Retina (tissue), 1 donor: ENCODE data around the gene TRABD2B.
"Not testable (repeated sequence)": the region's sequence is repeated elsewhere in the genome, so short reads cannot be mapped to it uniquely, and the experiment has no call there.

ENCODE experiments used
- DNase-seq: peaks from one replicate; pipeline ENCODE4 v3.0.0-alpha.2; 2016

The TRABD2B gene

DNA sequence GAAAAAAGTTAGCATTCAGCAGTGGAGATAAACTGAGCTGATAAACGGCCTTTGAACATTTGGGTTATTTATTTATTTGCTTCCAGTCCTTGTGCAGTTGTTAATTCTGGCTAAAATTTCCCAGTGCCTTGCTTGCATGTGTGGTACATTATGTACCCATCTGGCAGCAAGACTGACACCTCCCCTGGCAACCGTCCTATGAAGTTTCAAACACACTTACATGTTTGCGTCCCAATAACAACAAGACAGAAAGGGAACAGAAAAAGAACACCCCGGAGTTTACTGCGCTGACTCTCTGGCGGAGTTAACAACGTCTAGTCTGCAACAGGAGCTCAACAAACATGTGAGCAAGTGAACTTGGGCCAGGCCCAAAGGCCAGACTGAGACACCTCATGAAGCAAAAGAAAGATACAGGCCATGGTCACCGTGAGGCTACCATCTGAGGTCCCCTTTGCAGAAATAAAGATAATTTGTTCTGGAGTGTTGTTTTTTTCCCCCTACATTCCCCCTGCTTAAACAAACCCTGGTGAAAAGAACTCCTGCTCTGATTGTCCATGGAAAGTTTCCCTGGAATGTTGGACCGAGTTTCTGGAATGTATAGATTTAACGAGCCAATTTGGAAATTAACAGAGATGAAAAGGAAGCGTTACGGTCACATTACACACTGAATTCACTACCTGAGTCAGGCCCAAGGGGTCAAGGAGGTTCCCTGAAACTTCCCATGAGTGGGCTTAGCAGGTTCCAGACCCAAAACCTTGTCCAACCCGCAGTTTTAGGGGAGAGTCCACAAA is 33.4 kb downstream of the TRABD2B start:
- DNase-seq: no peak

DNA sequence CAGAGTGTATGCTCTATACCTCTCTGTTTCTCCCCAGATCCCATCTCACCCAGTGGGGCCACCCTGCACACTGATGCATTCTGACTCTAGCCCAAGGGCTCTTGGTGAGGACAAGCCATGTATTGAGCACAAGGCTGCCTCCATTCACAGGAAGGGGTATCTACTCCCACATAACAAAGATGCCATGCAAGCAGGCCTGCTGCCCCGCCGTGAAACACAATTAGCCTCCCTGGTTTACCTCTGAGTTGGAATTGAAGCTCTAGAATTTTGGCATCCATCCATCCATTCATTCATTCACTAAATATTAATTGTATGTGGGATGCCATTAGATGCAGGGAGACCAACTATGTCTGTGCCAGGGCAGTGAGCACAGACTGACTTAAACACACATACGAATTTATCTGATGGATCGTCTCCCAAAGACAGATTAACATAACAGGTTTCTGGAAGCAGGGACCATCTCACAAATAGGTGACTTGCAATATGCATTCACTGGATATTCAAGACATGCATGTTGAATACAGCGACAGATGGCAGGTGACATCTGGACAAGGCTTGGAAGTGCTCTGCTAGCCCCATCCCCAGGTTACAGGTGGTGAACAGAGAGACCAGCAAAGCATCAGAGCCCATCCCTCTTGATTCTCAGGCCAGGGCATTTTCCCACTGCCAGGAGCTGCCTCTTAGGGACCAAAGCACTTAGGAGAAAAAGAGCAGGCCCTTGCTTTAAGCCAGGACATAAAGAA is 34.3 kb downstream of the TRABD2B start:
- DNase-seq: no peak

DNA sequence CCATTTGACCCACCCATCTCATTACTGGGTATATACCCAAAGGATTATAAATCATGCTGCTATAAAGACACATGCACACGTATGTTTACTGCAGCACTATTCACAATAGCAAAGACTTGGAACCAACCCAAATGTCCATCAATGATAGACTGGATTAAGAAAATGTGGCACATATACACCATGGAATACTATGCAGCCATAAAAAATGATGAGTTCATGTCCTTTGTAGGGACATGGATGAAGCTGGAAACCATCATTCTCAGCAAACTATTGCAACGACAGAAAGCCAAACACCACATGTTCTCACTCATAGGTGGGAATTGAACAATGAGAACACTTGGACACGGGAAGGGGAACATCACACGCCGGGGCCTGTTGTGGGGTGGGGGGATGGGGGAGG is 35.4 kb downstream of the TRABD2B start:
- not testable (repeated sequence) for DNase-seq

DNA sequence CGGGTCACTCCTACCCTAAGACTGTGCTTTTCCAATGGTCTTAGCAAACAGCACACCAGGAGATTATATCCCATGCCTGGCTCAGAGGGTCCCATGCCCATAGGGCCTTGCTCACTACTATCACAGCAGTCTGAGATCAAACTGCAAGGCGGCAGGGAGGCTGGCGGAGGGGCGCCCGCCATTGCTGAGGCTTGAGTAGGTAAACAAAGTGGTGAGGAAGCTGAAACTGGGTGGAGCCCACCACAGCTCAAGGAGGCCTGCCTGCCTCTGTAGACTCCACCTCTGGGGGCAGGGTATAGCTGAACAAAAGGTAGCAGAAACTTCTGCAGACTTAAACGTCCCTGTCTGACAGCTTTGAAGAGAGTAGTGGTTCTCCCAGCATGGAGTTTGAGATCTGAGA is 40.7 kb downstream of the TRABD2B start:
- DNase-seq: not testable (repeated sequence)

DNA sequence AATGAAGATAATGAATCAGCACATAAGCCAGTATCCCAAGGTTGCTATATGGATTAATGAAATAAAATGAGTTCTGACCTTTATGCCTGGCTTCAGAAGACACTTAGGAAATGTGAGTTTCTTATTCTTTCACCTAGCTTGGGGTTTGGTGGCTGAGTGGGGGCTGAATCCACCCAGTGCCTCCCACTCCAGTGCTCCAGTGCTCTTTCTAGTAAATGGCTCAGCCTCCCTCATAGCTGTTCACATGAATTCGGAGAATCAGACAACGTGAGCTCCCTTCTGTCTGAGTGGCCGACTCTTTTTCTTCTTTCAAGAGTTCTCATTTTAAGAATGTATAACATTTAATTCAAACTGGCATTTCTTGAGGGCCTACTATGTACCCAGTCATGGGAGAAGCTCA is 43.5 kb downstream of the TRABD2B start:
- no peak for DNase-seq

DNA sequence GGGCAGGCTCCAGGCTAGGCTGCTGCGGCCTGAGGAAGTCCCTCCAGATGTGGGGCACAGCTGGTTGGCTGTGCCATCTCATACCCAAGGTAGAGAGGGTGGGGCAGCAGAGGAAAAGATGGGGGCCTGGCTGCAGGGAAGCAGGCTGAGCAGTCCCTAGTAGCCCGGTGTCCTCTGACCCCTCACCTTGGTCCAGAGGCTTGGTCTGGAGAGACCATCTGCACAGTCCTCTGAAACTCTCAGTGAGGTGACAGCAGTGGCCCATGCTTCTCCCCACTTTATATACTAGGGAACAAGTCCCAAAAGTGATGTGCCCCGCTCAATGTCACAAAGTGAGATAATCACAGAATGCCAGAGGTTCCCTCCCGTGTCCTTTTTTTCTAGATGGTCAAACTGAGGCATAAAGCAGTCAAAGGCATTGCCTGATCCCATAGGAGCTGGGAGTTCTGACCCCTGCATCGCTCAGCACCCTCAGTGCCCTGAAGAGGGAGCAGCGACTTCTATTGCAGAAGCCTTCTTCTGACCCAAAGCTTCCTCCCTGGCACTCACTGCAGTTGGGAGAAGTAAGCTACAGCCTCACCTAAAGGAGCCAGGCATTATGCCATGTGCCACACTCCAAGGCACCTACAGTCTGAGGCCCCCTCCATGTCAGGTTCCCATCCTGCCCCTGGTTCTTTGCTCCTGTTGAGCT is 45.5 kb downstream of the TRABD2B start:
- DNase-seq: no peak

DNA sequence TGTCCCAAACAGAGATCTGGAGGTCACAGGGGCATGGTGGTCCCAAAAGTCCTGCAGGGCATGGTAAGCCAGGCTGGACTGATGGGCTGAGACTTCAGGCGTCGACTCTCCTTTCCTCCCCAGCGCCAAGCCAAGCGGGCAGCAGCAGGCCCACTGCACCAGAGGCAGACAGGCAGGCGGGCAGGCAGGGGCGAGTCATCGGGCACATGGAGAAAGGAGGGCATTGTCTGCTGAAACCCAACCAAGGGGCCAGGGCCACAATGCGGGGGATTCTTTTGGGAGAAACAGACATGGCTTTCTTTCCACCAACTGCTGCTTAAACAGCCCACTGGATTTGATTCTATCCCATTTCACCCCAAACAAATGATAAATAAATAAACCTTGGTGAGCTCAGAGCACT is 46.2 kb downstream of the TRABD2B start:
- no peak for DNase-seq

DNA sequence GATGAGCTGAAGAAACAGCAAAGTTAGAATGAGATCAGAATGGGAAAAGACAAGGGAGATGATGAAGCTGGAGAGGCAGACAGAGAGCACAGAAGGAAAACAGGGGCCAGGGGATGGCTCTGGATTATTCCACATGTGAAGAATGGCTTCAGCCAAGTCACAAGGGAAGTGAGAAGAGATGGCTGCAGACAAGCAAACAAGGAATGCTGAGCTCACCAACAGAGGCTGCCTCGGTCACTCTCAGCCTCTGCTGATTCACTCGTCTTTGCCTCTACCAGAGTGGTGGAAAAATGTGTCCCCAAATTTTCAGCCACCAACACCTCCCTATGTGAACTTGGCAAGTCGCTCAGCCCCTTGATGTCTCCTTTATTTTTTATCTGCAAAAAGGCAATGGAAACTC is 46.7 kb downstream of the TRABD2B start:
- DNase-seq: no peak

DNA sequence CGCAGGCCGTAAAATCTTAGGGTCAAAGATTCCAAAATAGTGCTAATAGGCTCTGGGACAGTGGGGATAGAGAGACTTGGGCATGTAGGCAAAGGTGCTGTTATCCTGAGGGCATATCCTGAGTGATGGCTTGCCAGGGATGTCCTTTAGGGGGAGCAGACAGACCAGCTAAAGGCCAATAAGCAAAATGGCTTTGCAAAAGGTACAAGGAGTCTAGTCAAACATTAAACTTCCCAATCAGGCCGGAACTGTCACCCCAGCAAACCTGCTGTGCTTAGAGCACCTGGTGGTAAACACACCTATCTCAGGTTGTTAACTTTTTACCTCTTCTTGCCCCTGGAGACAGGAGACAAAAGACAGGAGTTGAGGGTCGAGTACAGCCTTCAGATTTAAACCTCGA is 49.1 kb downstream of the TRABD2B start:
- DNase-seq: no peak

DNA sequence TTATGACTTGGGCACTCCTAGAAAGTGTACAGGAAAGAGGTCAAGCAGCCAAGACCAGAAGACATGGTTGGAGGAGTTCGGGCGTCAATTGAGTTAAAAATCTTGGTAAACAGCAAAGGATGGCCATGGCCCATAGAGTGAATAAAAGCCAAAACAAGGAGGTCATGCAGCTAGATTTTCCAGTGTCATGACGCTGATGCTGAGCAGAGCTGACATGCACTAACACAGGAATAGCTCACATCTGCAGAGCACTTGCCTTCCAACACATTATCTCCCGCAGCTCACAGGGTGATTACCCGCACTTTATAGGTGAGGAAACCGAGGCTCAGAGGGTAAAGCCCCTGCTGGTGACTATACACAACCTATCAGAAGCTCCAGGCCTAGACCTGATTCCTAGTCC is 49.7 kb downstream of the TRABD2B start:
- peak; percentile 57 for DNase-seq

DNA sequence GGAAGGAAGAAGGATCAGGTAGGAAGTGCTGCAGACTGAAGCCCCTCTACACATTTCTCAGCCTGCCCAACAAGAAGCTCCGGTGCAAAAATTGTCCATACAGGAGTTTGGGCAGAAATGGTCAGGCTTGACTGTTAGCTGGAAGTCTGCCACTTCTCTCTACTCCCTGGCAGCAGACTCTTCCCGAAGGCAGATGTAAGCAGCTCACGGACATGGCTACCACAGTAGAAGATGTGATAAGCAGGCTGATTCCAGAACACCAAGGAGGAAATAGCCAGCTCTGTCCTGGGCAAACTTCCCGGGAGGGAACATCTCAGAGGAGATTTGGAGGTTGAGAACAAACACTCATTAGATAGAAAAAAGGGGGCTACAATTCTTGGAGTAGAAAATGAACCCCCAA is 52.6 kb downstream of the TRABD2B start:
- no peak for DNase-seq

DNA sequence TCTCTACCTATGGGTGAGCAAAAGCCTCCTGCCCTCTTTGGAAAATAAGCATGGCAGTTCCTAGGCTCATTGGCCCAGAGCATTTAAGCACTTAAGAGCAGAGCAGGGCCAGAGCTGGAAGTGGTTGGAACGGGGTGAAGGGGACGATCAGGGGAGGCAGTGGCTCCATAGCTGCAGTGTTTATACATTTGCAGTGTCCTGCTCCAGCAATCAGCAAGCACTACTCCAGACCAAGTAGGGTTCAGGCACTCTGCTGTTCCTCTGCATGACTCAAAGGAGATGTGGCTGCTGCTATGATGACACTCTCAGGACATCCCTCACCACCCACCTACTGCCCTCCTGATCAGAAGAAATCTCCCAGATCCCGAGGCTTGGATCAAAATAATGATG is 55.0 kb downstream of the TRABD2B start:
- DNase-seq: no peak

DNA sequence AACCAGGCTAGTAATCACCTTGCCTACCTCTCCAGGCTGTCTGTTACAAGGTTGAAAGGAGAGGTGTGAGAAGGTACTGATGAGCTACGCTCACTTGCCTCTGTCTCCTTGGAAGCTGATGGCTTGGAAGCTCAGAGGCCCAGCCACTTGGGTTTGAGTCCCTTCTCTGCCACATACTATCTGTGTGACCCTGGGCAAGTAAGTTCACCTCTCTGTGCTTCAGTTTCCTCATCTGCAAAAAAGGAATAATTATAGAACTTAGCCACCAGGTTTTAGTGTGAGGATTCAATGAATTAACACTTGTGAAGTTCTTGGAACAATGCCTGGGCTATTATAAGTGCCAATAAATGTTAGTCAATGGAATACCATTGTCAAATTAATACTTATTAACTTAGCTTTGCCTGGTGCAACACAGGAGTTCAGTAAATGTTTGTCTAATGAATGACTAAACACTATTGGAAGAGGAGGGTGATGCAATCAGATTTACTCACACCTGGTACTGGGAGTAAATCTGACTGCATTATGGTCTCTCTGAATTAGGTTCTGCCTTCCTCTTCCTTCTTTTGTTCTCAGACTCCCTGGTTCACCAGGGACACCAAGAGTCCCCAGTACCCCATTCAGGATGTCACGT is 55.5 kb downstream of the TRABD2B start:
- no peak for DNase-seq

DNA sequence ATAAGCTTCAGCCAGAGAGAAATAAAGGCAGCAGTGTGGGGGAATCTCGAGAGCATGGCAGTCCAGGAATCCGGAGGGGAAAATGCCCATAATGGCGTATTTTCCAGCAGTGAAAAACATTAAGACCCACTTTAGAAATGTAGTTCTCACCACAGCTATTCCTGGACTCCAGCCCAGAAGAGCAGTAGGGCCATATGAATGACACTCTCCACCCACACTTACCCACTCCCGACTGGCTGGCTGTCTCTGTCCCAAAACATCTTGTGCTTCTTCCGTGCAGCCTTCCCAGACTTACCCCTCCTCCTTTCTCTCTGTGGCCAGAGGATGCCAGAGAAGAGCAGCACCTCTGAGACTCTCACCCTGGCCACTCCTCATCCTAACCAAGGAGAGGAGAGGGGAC is 56.4 kb downstream of the TRABD2B start:
- no peak for DNase-seq

DNA sequence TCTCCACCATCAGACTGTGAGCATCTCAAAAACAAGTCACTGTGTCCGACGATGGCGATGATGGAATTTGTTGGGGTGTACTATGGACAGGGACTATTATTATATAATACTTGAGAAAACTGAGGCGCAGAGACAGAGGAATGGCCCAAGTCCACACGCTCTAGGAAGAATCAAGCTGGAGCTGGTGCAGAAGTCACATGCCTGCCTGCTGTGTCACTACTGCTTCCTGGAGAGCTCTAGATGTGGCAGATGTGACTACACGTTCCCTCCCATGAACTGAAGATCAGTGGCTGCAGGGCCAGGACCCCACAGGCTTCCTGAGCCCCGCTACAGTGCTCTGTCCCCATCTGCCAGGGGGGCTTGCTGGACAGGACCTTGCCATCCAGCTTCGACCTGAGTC is 56.9 kb downstream of the TRABD2B start:
- DNase-seq: no peak

DNA sequence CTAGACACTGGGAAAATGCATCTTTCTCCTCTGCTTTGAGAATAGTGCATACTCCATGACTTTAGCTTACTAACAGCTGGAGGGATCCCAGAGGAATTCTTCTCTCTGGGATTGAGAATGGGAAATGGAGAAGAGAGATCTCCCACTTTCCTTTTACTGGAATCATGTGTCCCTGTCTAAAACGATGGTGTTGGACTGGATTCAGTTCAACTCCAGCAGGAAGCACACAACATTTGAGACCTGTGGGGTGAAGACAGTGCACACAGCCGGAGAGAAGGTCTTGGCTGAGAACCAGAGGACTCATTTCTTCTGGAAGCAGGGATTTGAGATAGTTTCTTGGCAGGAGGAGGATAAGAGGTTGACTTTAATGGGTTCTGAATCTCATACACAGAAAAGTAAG is 58.7 kb downstream of the TRABD2B start:
- DNase-seq: no peak

DNA sequence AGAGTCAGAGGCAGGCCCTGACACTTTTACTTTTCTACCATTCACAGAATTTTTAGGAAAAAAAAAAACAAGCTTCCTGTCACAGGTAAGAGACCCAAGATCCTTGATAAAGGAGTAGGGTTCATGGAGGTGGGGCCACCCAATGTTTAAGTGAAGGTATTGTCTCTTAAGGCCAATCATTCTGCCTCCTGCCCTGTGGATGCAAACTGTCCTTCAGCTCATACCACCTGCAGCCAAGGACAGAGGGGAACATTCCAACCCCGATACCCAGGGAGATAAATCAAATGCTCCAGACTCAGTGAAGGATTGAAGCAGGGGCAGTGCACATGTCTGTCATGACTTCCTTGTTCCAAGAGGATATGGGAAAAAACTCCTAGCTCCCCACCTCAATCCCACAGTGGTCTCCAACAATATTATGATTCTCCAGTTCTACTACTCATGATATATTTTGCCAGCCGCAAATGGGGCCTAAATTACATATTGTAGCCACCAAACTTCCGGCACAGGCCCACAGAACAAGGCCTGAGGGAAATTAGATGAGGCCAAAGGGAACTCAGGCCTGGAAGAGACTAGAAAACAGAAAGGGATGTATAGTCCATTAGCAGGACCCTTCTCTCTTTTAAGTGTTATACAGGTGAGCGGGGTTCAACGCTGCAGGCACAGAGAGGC is 59.5 kb downstream of the TRABD2B start:
- no peak for DNase-seq

DNA sequence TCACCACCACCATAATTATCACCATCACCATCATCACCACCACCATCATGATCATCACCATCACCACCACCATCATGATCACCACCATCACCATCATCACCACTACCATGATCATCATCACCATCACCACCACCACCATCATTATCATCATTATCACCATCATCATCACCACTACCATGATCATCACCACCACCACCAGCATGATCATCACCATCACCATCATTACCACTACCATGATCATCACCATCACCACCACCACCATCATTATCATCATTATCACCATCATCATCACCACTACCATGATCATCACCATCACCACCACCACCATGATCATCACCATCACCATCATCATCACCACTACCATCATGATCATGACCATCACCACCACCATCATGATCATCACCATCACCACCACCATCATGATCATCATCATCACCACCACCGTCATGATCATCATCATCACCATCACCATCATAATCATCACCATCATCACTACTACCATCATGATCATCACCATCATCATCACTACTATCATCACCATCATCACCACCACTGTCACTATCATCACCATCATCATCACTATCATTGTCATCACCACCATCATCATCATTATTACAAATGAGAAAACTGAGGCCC is 60.2 kb downstream of the TRABD2B start:
- DNase-seq: no peak

DNA sequence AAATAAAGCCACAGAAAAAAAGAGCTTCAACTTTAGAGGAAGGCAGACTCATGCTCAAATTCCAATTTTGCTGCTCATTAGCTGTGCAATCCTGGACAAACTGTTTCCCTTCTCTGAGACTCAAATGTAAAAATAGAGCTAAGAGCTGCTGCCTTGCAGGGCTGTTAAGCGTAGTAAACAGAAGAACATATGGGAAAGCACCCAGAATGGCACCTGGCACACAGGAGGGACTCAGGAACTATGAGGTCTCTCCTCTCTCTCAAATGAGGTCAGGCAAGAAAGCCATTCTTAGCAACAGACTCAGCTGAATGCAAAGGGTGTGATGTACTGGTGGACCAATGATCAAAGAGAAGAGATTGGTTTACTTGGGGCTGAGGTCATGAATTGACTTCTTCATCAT is 61.3 kb downstream of the TRABD2B start:
- DNase-seq: no peak

DNA sequence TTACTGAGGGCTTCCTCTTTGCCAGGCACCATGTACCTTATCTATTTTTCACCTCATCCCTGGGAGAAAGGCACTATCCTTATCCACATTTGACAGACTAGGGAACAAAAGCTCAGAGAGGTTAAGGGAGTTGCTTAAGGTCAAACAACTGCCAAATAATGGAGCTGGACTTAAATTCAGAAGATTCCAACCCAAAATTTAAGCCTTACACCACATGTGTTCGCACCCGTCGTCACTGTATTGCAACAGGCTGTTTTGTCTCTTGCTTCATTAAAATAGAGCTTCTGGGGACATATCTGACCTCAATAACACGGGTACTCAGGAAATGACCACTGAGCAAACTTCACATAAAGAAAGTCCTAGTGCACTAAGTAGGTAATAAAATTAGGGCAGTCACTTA is 62.0 kb downstream of the TRABD2B start:
- DNase-seq: no peak

DNA sequence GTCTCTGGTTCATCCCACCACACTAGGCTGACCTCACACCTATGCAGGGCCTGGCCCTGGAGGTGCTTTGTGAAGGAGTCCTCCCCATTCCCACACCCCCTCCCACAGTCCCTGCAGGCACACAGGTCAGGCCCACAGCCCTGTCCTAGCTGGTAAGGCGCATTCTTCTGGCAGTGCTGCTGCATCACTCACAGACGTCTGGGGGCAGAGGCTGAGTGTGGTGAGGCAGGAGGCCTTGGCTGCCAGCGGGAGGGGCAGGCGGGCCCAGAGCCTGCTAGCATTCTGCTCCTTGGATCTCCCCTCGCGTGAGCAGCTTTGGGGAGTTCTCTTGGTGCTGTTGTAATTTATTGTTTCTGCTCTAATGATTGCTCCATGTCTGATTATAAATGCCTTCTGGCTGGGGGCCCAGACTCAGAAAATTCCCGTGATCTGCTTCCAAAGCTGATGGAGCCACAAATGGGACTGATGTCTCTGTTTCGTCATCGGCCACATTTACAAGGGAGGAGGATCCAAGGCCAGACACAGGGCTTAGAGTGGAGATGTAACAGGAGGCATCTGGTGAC is 62.9 kb downstream of the TRABD2B start:
- no peak for DNase-seq

DNA sequence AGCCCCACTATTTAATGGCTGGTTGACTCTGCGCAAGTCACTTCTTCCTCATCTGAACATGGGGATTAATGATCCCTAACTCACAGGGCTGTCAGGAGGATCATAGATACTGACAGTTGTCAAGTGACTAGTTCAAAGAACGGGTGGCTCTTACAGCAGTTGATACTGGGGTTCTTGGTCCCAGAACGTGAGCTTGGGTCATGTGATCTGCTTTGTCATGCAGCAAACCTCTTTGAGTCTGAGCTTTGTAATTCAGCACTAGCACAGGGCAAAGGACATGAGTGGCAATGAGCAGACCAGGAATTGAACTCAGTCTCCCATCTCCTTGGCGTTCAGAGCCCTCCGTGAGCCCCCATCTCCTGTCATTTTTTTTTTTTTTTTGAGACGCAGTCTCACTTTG is 64.4 kb downstream of the TRABD2B start:
- no peak for DNase-seq
